G401 (cell line): ENCODE results near the gene ZNFX1. TPM values are rescaled to one million over a fixed set of nuclear protein-coding genes. Genes with fewer than 3 reads are reported as not detected.
A peak's percentile ranks its signal among the peaks of the same experiment; 100 is the strongest.

ENCODE experiments used
- DNase-seq: peaks from one replicate; pipeline ENCODE4 v3.0.0-alpha.2; 2015; ENCODE audit warnings: low spot score
- in situ Hi-C: cut with HindIII; loops from 2 replicates; pipeline ENCODE4 v1.10.0; 2016; ENCODE audit warnings: low sequenced_read_pairs, mixed read lengths
- total RNA-seq: library from RNA; depleted of rRNA; stranded (reverse); fragments of >200 nt; shearing (Covaris generic); gene quantifications from 2 replicates; pipeline ENCODE4 v1.2.3, GENCODE V29; 2014

Gene ZNFX1
- total RNA-seq, 1 experiment from 2014 or later = 12.3 TPM

DNA sequence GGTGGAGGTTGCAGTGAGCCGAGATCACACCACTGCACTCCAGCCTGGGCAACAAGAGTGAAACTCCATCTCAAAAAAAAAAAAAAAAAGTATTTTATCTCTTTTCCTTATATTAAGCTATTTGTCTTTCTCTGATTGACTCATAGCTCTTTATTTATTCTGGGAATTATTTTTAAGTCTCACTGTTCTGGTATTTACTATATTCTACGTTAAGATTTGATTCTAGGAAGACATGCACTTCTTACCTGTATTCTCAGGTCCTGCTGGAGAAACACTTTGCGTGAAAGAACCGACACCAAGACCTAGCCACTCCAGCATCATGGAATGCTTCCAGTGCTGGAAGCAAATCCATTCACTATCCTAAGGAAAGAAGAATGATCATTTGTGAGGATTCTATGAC is 17.6 kb downstream of the ZNFX1 start:
- in situ Hi-C loops = no loop called here
- DNase-seq = no peak

- no peak for DNase-seq
- in situ Hi-C loops = no loop called here
Measured at GRCh38 chr20:49259799-49260198, 18.1 kb downstream of the ZNFX1 start.

GRCh38 chr20:49259284-49259683 is 18.6 kb downstream of the ZNFX1 start:
- in situ Hi-C loops = no loop called here
- no peak for DNase-seq

DNA sequence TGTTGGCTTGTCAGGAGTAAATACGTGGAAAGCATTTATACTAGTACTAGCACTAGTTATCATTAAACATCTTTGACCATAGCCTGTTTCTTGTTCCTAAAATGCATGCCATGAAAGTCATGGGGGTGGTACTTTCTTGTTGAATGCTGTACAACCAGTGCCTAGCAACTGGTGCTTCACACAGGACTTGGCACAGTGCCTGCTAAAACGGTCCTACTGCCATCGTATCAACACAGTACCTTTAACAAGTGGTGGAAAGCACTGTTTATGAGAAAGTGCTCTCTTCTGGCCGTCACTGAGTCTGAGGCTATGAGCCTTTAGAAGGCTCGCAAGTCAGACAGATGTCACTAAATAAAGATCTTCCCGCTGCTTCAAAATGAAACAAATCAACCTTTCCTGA is 21.6 kb downstream of the ZNFX1 start:
- no peak for DNase-seq
- in situ Hi-C loops = no loop called here

GRCh38 chr20:49252556-49253350 is 25.1 kb downstream of the ZNFX1 start:
- DNase-seq = no peak
- in situ Hi-C loops = no loop called here

- in situ Hi-C loops = no loop called here
- no peak for DNase-seq
Measured at GRCh38 chr20:49248879-49249665, 28.8 kb downstream of the ZNFX1 start.

GRCh38 chr20:49248301-49248700 is 29.6 kb downstream of the ZNFX1 start:
- in situ Hi-C loops = no loop called here

GRCh38 chr20:49247792-49248191 is 30.1 kb downstream of the ZNFX1 start:
- in situ Hi-C loops = no loop called here
- DNase-seq = peak; percentile 41

More at GRCh38 chr20:49248301-49248700, 29.6 kb downstream of the ZNFX1 start:
- no peak for DNase-seq

DNA sequence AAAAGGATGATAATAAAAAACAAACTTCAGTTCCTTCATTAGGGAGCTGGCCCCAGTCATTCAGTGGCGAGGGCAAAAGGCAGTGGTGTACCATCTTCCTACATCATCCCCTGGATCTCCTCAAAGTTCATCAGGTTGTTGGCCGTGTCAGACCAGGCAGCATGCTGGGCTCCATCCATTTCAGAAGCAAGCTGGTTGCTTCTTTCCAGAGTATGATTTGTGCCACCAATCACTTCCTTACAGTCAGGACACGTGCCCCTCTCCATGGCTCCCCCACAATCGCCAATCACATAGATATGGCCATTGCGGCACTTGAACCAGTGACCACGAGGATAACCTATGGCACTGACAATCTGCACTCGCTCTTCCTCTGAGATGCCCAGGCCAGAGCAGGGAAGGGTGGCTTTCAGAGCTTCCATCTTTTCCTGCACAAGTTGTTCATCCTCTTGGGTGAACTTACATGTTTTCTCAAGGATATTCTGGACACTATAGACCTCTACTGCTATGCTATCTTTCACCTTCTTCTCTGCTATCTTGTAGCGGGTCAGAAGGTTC is 30.6 kb downstream of the ZNFX1 start:
- in situ Hi-C loops = no loop called here
- DNase-seq = no peak

GRCh38 chr20:49245921-49246740 is 31.7 kb downstream of the ZNFX1 start:
- in situ Hi-C loops = no loop called here
- peak; percentile 45 for DNase-seq

GRCh38 chr20:49237531-49237930 is 40.3 kb downstream of the ZNFX1 start:
- DNase-seq = no peak
- in situ Hi-C loops = no loop called here

- no peak for DNase-seq
- in situ Hi-C loops = no loop called here
Measured at GRCh38 chr20:49236301-49236700, 41.6 kb downstream of the ZNFX1 start.

- in situ Hi-C loops = no loop called here
- DNase-seq = no peak
Measured at GRCh38 chr20:49234831-49235230, 43.0 kb downstream of the ZNFX1 start.

- in situ Hi-C loops = no loop called here
Measured at GRCh38 chr20:49233226-49233625, 44.6 kb downstream of the ZNFX1 start.

DNA sequence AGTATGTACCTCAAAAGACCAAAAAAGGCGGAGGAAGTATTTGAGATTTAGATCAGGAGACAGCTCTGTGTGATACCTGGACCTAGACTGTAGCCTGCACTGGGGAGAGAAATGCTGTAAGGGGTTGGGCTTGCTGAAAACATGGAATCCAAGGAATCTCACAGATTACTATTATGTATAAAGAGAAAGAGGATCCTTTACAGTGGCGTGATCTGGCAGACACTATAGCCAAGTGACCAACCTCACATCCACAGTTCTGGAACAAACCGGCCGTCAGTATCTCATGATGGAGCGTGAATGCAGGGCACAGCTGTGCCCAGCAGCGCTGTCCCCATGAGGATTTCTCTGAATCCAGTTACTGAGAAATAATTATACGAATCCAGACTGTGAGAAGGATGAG is 46.4 kb downstream of the ZNFX1 start:
- in situ Hi-C loops = no loop called here
- no peak for DNase-seq

More at GRCh38 chr20:49233226-49233625, 44.6 kb downstream of the ZNFX1 start:
- DNase-seq = no peak

GRCh38 chr20:49230561-49231133 is 47.2 kb downstream of the ZNFX1 start:
- in situ Hi-C loops = no loop called here
- peak; percentile 80 for DNase-seq

DNA sequence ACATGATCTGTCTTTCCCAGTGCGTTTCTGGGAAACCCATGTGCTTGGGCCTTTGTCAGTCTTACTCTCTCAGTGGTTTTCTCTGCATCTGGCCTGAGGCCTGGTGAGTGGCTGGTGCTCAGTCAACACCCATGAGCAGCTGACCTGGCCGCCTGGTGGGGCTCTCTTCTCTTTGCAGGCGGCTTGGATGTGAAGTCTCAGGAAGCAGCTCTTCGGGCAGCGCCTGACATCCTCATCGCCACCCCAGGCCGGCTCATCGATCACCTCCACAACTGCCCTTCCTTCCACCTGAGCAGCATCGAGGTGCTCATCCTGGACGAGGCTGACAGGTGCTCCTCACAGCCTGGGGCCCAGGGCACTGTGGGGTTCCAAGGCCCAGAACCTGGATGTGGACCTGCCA is 47.8 kb downstream of the ZNFX1 start:
- in situ Hi-C loops = no loop called here

GRCh38 chr20:49229381-49229780 is 48.5 kb downstream of the ZNFX1 start:
- in situ Hi-C loops = no loop called here
- no peak for DNase-seq

More for the DNA sequence above, 47.8 kb downstream of the ZNFX1 start:
- peak; percentile 22 for DNase-seq

GRCh38 chr20:49228676-49229075 is 49.2 kb downstream of the ZNFX1 start:
- in situ Hi-C loops = no loop called here
- peak; percentile 75 for DNase-seq
